Effector memory CD8-positive, alpha-beta T cell (primary cell): Measurements from ENCODE around the gene TRPM8.
"Not testable (repeated sequence)": the region's sequence is repeated elsewhere in the genome, so short reads cannot be mapped to it uniquely, and the experiment has no call there.

ENCODE experiments used
- ATAC-seq: fragments of 150-1000 bp; cut with Tn5 transposase; replicated peaks from 2 replicates; pipeline ENCODE4 v1.10.0; 2021; ENCODE audit warnings: mild to moderate bottlenecking, moderate library complexity
- DNase-seq, 3 experiments: peaks; one replicate each; pipeline ENCODE4 v3.0.0; 2021
- H3K27ac Mint-ChIP-seq, 2 donors: one replicate each; pipeline ENCODE4 v1.8.0; 2022; ENCODE audit warnings: mild to moderate bottlenecking in 2 of 2, mixed read lengths in 2 of 2, moderate library complexity in 2 of 2
- H3K27me3 Mint-ChIP-seq, 2 donors: one replicate each; pipeline ENCODE4 v1.8.0; 2022; ENCODE audit warnings: mixed read lengths in 2 of 2
- H3K36me3 Mint-ChIP-seq: one replicate; pipeline ENCODE4 v1.8.0; 2022; ENCODE audit warnings: mild to moderate bottlenecking, moderate library complexity, mixed read lengths; ENCODE audit not compliant: insufficient read depth
- H3K4me1 Mint-ChIP-seq, 2 donors: one replicate each; pipeline ENCODE4 v1.8.0; 2022; ENCODE audit warnings: low read depth in 2 of 2, mixed read lengths in 2 of 2
- H3K4me3 Mint-ChIP-seq, 2 donors: one replicate each; pipeline ENCODE4 v1.8.0; 2022; ENCODE audit warnings: mild to moderate bottlenecking in 2 of 2, mixed read lengths in 2 of 2, moderate library complexity in 2 of 2
- H3K9me3 Mint-ChIP-seq, 2 donors: one replicate each; pipeline ENCODE4 v1.8.0; 2022; ENCODE audit warnings: mixed read lengths in 2 of 2
- total RNA-seq, 9 experiments: gene quantifications; one replicate each; lab custom pipeline; 2026; lab: John Stamatoyannopoulos, UW

The TRPM8 gene
- 0 to 0.11 (median 0) reads per million in 9 experiments for total RNA-seq

DNA sequence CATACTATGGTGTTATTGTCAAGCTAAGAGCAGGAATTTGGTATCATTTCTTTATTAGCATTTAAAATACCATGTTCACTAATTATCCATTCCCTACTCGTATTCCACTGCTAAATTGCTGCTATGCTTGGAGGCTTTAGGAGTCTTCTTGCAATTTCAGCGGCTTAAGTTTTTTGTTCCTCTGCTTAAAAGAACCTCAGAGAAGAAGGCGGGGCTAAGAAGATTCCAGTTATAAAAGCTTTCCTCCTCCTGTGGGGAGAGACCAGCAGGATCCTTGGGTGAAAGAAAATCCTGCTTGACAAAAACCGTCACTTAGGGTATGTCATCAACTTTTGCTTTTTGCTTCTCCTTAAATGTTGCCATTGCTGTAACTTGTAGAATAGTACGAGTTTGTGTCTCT lies at the start of gene TRPM8:
TSS of gene TRPM8 (plus strand) at position 258 of the 400 bp plus-strand sequence. CDS start 9,165 bp downstream, outside the sequence.
- DNase-seq (no peak), ATAC-seq (no peak)
- H3K4me1 Mint-ChIP-seq: peaks cover 5 to 10% of the 10 kb centered on the region in 2 donors
- H3K9me3 Mint-ChIP-seq: peaks cover 0 to 3% of the 10 kb centered on the region in 2 donors
- H3K4me3 Mint-ChIP-seq: no peak within 1 kb of the TSS
- no peak within 1 kb of the TSS for H3K27ac Mint-ChIP-seq
- no peaks in the 10 kb centered on the region for H3K36me3 Mint-ChIP-seq
- H3K27me3 Mint-ChIP-seq: peaks cover 30 to 48% of the 10 kb centered on the region in 2 donors

DNA sequence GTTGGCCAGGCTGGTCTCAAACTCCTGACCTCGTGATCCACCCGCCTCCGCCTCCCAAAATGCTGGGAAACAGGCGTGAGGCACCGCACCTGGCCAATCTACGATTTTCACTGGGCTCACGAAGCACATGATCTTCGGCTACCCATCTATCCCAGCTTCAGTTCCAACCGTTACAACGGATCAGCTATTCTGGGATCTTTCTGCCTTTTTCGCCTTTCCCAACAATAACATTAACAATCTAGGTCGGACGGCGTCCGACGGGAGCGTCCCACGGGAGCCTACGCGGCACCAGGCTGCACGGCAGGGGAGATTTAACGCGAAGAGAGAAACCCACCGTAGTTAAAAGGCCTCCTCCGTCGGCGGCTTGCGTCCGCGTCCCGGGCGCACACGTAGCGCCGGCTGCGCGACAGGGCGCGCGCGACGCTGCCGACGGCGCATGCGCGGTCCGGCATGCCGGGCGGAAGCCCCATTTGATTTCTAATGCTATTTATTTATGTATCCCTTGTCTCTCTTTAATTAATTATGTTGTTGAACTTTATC lies 49.1 kb upstream of the TRPM8 start, which contains the start of gene MSL3B:
TSS of gene MSL3B (minus strand) at position 394 of the 540 bp plus-strand sequence.
- H3K4me1 Mint-ChIP-seq: peaks cover 4 to 7% of the 10 kb centered on the region in 2 donors
- H3K27ac Mint-ChIP-seq: peak within 1 kb of the TSS; percentile 78 to 92
- peak; percentile 35 to 50 (median 47) for DNase-seq

DNA sequence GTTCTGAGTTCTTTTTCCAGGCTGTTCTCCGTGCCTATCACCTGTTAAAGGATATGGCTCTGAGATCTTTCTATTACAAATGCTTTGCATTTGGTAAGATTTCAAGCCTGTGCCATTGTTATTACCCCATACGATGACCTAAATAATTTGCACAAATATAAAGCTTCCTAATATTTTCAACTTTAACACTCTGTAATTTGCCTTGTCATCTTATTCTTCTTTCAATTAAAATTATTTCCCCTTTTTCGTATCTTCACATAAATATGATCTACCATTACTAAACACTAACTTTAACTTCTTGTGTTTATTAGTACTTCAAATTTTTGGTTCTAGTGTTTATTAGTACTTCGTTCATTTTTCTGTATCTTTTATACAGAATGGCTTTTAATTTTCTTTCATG lies 45.7 kb upstream of the TRPM8 start:
- peaks cover 4 to 7% of the 10 kb centered on the region in 2 donors for H3K4me1 Mint-ChIP-seq
- peaks cover 51 to 64% of the 10 kb centered on the region in 2 donors for H3K27me3 Mint-ChIP-seq
- H3K9me3 Mint-ChIP-seq: no peaks in the 10 kb centered on the region
- peaks cover 3% of the 10 kb centered on the region for H3K36me3 Mint-ChIP-seq
- ATAC-seq (no peak), DNase-seq (no peak)
- H3K4me3 Mint-ChIP-seq: no peak overlapping the region
- no peak overlapping the region for H3K27ac Mint-ChIP-seq

More for the DNA sequence above, 49.1 kb upstream of the TRPM8 start, which contains the start of gene MSL3B:
- Mint-ChIP-seq H3K9me3 (no peaks in the 10 kb centered on the region), H3K27me3 (peaks cover 28 to 33% of the 10 kb centered on the region in 2 donors), H3K4me3 (peak within 1 kb of the TSS; percentile 86 to 92), H3K36me3 (peaks cover 3% of the 10 kb centered on the region)
- peak; percentile 80 for ATAC-seq

GRCh38 chr2:233872125-233872524 lies 45.0 kb upstream of the TRPM8 start:
- not testable (repeated sequence) for H3K9me3 Mint-ChIP-seq, H3K36me3 Mint-ChIP-seq, H3K4me3 Mint-ChIP-seq, ATAC-seq, DNase-seq, H3K27ac Mint-ChIP-seq, H3K4me1 Mint-ChIP-seq
- peaks cover 54 to 71% of the 10 kb centered on the region in 2 donors for H3K27me3 Mint-ChIP-seq

DNA sequence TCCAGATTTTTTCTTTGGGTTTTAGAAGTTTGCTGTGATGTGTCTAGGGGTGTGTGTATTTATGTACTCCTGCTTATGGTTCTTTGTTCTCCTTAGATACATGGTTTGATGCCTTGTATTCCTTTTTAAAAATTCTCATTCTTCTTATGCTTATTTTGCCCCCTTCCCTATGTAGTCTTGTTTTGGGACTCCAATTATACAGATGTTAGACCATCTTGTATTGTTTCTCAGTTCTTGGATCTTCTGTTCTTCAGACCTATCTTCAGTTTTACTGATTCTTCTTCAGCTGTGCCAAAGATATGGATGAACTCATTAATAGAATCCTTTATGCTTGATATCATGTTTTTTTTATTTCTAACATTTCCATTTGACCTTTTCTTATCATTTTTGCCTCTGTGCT lies 34.8 kb upstream of the TRPM8 start:
- Mint-ChIP-seq H3K36me3 (peaks cover 5% of the 10 kb centered on the region), H3K4me3 (no peak overlapping the region), H3K9me3 (peaks cover 5 to 21% of the 10 kb centered on the region in 2 donors), H3K27ac (no peak overlapping the region), H3K4me1 (no peaks in the 10 kb centered on the region), H3K27me3 (peaks cover 72 to 76% of the 10 kb centered on the region in 2 donors)
- ATAC-seq: no peak
- no peak for DNase-seq

GRCh38 chr2:233892793-233893192 lies 24.4 kb upstream of the TRPM8 start:
- ATAC-seq: no peak
- H3K27me3 Mint-ChIP-seq: peaks cover 52 to 65% of the 10 kb centered on the region in 2 donors
- no peak for DNase-seq
- H3K4me3 Mint-ChIP-seq: no peak overlapping the region
- H3K9me3 Mint-ChIP-seq: no peaks in the 10 kb centered on the region
- H3K36me3 Mint-ChIP-seq: no peaks in the 10 kb centered on the region
- no peaks in the 10 kb centered on the region for H3K4me1 Mint-ChIP-seq
- H3K27ac Mint-ChIP-seq: no peak overlapping the region

GRCh38 chr2:233896253-233896652 lies 20.9 kb upstream of the TRPM8 start:
- DNase-seq, H3K36me3 Mint-ChIP-seq, H3K4me1 Mint-ChIP-seq, H3K4me3 Mint-ChIP-seq, H3K27ac Mint-ChIP-seq, H3K9me3 Mint-ChIP-seq, ATAC-seq: not testable (repeated sequence)
- H3K27me3 Mint-ChIP-seq: peaks cover 38 to 48% of the 10 kb centered on the region in 2 donors

- Mint-ChIP-seq H3K4me3 (no peak overlapping the region), H3K9me3 (peaks cover 0 to 4% of the 10 kb centered on the region in 2 donors), H3K27me3 (peaks cover 52 to 58% of the 10 kb centered on the region in 2 donors), H3K27ac (no peak overlapping the region), H3K4me1 (peaks cover 7 to 9% of the 10 kb centered on the region in 2 donors), H3K36me3 (no peaks in the 10 kb centered on the region)
- DNase-seq (no peak), ATAC-seq (no peak)
These were observed 15.8 kb upstream of the TRPM8 start for GRCh38 chr2:233901367-233901766.

- Mint-ChIP-seq H3K9me3 (peaks cover 0 to 5% of the 10 kb centered on the region in 2 donors), H3K4me3 (no peak overlapping the region), H3K4me1 (peaks cover 7 to 9% of the 10 kb centered on the region in 2 donors), H3K27me3 (peaks cover 54 to 60% of the 10 kb centered on the region in 2 donors), H3K27ac (no peak overlapping the region), H3K36me3 (no peaks in the 10 kb centered on the region)
- DNase-seq: no peak
- no peak for ATAC-seq
These were observed 15.3 kb upstream of the TRPM8 start for GRCh38 chr2:233901884-233902283.

DNA sequence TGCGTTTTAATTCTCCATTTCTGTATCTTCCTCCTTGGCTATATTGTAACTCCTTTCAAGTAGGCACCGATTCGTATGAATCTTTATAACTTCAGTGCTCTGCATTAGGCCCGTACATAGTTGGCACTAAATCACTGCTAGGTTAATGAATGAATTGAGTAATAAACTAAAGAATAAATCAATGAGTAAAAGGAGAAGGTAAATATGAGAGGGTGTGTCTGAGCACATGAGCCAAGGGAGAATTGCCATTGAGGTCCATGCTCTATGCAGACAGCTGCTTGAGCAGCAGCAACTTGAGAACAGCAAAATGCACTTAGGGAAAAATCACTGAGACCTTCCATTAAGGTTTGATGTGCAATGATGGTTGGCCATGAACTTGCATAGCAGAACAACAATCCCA lies 11.2 kb upstream of the TRPM8 start:
- Mint-ChIP-seq H3K4me1 (no peaks in the 10 kb centered on the region), H3K27ac (no peak overlapping the region), H3K36me3 (no peaks in the 10 kb centered on the region), H3K9me3 (peaks cover 2 to 5% of the 10 kb centered on the region in 2 donors), H3K4me3 (no peak overlapping the region), H3K27me3 (peaks cover 69 to 74% of the 10 kb centered on the region in 2 donors)
- ATAC-seq (no peak), DNase-seq (no peak)

GRCh38 chr2:233907627-233908026 lies 9.5 kb upstream of the TRPM8 start:
- no peaks in the 10 kb centered on the region for H3K36me3 Mint-ChIP-seq
- H3K27me3 Mint-ChIP-seq: peaks cover 59 to 66% of the 10 kb centered on the region in 2 donors
- H3K27ac Mint-ChIP-seq: no peak overlapping the region
- peaks cover 2 to 5% of the 10 kb centered on the region in 2 donors for H3K9me3 Mint-ChIP-seq
- H3K4me3 Mint-ChIP-seq: no peak overlapping the region
- H3K4me1 Mint-ChIP-seq: no peaks in the 10 kb centered on the region
- DNase-seq: no peak
- ATAC-seq: no peak

- Mint-ChIP-seq H3K27me3 (peaks cover 48 to 68% of the 10 kb centered on the region in 2 donors), H3K36me3 (no peaks in the 10 kb centered on the region), H3K4me3 (no peak overlapping the region), H3K27ac (no peak overlapping the region), H3K4me1 (no peaks in the 10 kb centered on the region), H3K9me3 (peaks cover 0 to 3% of the 10 kb centered on the region in 2 donors)
- DNase-seq (no peak), ATAC-seq (no peak)
These were observed 4.3 kb upstream of the TRPM8 start for GRCh38 chr2:233912691-233913423.

- DNase-seq (no peak), ATAC-seq (no peak)
- Mint-ChIP-seq H3K27ac (no peak overlapping the region), H3K4me1 (peaks cover 4 to 5% of the 10 kb centered on the region in 2 donors), H3K36me3 (no peaks in the 10 kb centered on the region), H3K9me3 (peaks cover 0 to 3% of the 10 kb centered on the region in 2 donors), H3K4me3 (no peak overlapping the region), H3K27me3 (peaks cover 44 to 58% of the 10 kb centered on the region in 2 donors)
These were observed 2.0 kb upstream of the TRPM8 start for GRCh38 chr2:233915128-233915527.

DNA sequence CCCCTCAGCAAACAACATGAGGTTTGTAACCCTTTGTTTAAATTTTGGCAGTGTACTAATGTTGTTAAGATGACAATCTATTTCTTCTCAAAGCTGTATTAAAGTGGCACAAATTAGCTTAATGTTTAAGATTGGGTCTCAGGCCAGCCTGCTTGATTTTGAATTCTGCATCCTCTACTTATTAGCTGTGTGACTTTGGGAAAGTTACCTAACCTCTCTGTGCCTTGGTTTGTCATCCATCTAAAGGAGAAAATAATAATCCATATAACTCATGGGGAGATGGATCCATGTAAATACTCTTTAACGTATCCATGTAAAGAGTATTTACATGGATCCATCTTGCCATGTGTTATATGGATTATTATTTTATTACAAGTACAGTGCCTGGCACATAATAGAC lies 2.1 kb downstream of the TRPM8 start:
- no peaks in the 10 kb centered on the region for H3K9me3 Mint-ChIP-seq
- H3K36me3 Mint-ChIP-seq: no peaks in the 10 kb centered on the region
- peaks cover 35 to 38% of the 10 kb centered on the region in 2 donors for H3K27me3 Mint-ChIP-seq
- ATAC-seq: no peak
- no peak for DNase-seq
- H3K27ac Mint-ChIP-seq: no peak overlapping the region
- peaks cover 5 to 10% of the 10 kb centered on the region in 2 donors for H3K4me1 Mint-ChIP-seq
- H3K4me3 Mint-ChIP-seq: no peak overlapping the region
